ENCODE measurements around the gene RMC1. TPM values are rescaled to one million over a fixed set of nuclear protein-coding genes. Genes with fewer than 3 reads are reported as not detected.
A peak's percentile ranks its signal among the peaks of the same experiment; 100 is the strongest.

The RMC1 gene
- total RNA-seq, 1 donor from 2014 or later, result 28.3 TPM

- Histone ChIP-seq H3K9ac (ENCODE audit: low read length) (no peak overlapping the region), H3K9me3 (ENCODE audit: insufficient read depth, low read depth, low read length) (no peaks in the 10 kb centered on the region), H3K4me2 (ENCODE audit: low read length) (no peak overlapping the region), H3K27ac (ENCODE audit: low read depth, low read length) (no peak overlapping the region), H4K20me1 (ENCODE audit: insufficient read depth, low read length) (peaks cover 9% of the 10 kb centered on the region), H3K27me3 (ENCODE audit: insufficient read depth, low read length) (no peaks in the 10 kb centered on the region), H2AFZ (ENCODE audit: low read depth, low read length) (no peak overlapping the region), H3K79me2 (ENCODE audit: insufficient read depth, low read length) (no peaks in the 10 kb centered on the region), H3K4me3 (ENCODE audit: insufficient read depth, low read depth, low read length) (no peak overlapping the region), H3K4me1 (ENCODE audit: insufficient read depth, low read length) (peaks cover 8% of the 10 kb centered on the region), H3K36me3 (ENCODE audit: insufficient read depth, low read length) (peaks cover 31% of the 10 kb centered on the region)
- TF ChIP-seq CTCF (IDR thresholded peaks at IDR 0.05; ENCODE audit: insufficient read depth, low read depth, low read length) (no peak), EZH2 (IDR thresholded peaks at IDR 0.05; ENCODE audit: insufficient read depth, low read length) (no peak)
- peak overlapping the region; percentile 58 for H3K27ac Mint-ChIP-seq (ENCODE audit: unreplicated experiment)
- FAIRE-seq (no peak), DNase-seq (ENCODE audit: low read depth) (no peak)
- no peaks in the 10 kb centered on the region for H3K9me3 Mint-ChIP-seq (ENCODE audit: unreplicated experiment)
- peaks cover 15% of the 10 kb centered on the region for H3K4me1 Mint-ChIP-seq (ENCODE audit: low read depth, unreplicated experiment)
- no peak overlapping the region for H3K4me3 Mint-ChIP-seq (ENCODE audit: unreplicated experiment)
- H3K36me3 Mint-ChIP-seq (ENCODE audit: low read depth, unreplicated experiment), result peaks cover 24% of the 10 kb centered on the region
- H3K27me3 Mint-ChIP-seq (ENCODE audit: low read depth, unreplicated experiment), result no peaks in the 10 kb centered on the region
Measured at GRCh38 chr18:23521271-23521670, 18.0 kb downstream of the RMC1 start.

GRCh38 chr18:23521907-23522306 is 18.6 kb downstream of the RMC1 start:
- H3K79me2 ChIP-seq (ENCODE audit: insufficient read depth, low read length), result no peaks in the 10 kb centered on the region
- H3K27ac Mint-ChIP-seq (ENCODE audit: unreplicated experiment), result no peak overlapping the region
- H3K4me3 ChIP-seq (ENCODE audit: insufficient read depth, low read depth, low read length), result no peak overlapping the region
- no peaks in the 10 kb centered on the region for H3K9me3 ChIP-seq (ENCODE audit: insufficient read depth, low read depth, low read length)
- no peak for DNase-seq (ENCODE audit: low read depth)
- H3K9ac ChIP-seq (ENCODE audit: low read length), result no peak overlapping the region
- H3K27me3 Mint-ChIP-seq (ENCODE audit: low read depth, unreplicated experiment), result no peaks in the 10 kb centered on the region
- H2AFZ ChIP-seq (ENCODE audit: low read depth, low read length), result no peak overlapping the region
- peaks cover 28% of the 10 kb centered on the region for H3K36me3 Mint-ChIP-seq (ENCODE audit: low read depth, unreplicated experiment)
- no peak for TF ChIP-seq CTCF (IDR thresholded peaks at IDR 0.05; ENCODE audit: insufficient read depth, low read depth, low read length)
- no peak for TF ChIP-seq EZH2 (IDR thresholded peaks at IDR 0.05; ENCODE audit: insufficient read depth, low read length)
- H3K4me1 Mint-ChIP-seq (ENCODE audit: low read depth, unreplicated experiment), result peaks cover 21% of the 10 kb centered on the region
- no peak overlapping the region for H3K4me3 Mint-ChIP-seq (ENCODE audit: unreplicated experiment)
- peaks cover 13% of the 10 kb centered on the region for H4K20me1 ChIP-seq (ENCODE audit: insufficient read depth, low read length)
- no peak overlapping the region for H3K27ac ChIP-seq (ENCODE audit: low read depth, low read length)
- no peaks in the 10 kb centered on the region for H3K9me3 Mint-ChIP-seq (ENCODE audit: unreplicated experiment)
- FAIRE-seq, result no peak
- no peak overlapping the region for H3K4me2 ChIP-seq (ENCODE audit: low read length)
- peaks cover 37% of the 10 kb centered on the region for H3K36me3 ChIP-seq (ENCODE audit: insufficient read depth, low read length)
- H3K4me1 ChIP-seq (ENCODE audit: insufficient read depth, low read length), result peaks cover 8% of the 10 kb centered on the region
- no peaks in the 10 kb centered on the region for H3K27me3 ChIP-seq (ENCODE audit: insufficient read depth, low read length)

- Histone ChIP-seq H3K9me3 (ENCODE audit: insufficient read depth, low read depth, low read length) (no peaks in the 10 kb centered on the region), H3K27ac (ENCODE audit: low read depth, low read length) (no peak overlapping the region), H3K4me1 (ENCODE audit: insufficient read depth, low read length) (peaks cover 8% of the 10 kb centered on the region), H4K20me1 (ENCODE audit: insufficient read depth, low read length) (peaks cover 17% of the 10 kb centered on the region), H2AFZ (ENCODE audit: low read depth, low read length) (no peak overlapping the region), H3K27me3 (ENCODE audit: insufficient read depth, low read length) (no peaks in the 10 kb centered on the region), H3K4me2 (ENCODE audit: low read length) (peak overlapping the region; percentile 41), H3K4me3 (ENCODE audit: insufficient read depth, low read depth, low read length) (no peak overlapping the region), H3K9ac (ENCODE audit: low read length) (peak overlapping the region; percentile 13), H3K79me2 (ENCODE audit: insufficient read depth, low read length) (no peaks in the 10 kb centered on the region), H3K36me3 (ENCODE audit: insufficient read depth, low read length) (peaks cover 50% of the 10 kb centered on the region)
- peaks cover 21% of the 10 kb centered on the region for H3K4me1 Mint-ChIP-seq (ENCODE audit: low read depth, unreplicated experiment)
- DNase-seq (ENCODE audit: low read depth), result peak; percentile 56
- H3K27ac Mint-ChIP-seq (ENCODE audit: unreplicated experiment), result no peak overlapping the region
- TF ChIP-seq CTCF (IDR thresholded peaks at IDR 0.05; ENCODE audit: insufficient read depth, low read depth, low read length) (no peak), EZH2 (IDR thresholded peaks at IDR 0.05; ENCODE audit: insufficient read depth, low read length) (no peak)
- peaks cover 31% of the 10 kb centered on the region for H3K36me3 Mint-ChIP-seq (ENCODE audit: low read depth, unreplicated experiment)
- H3K9me3 Mint-ChIP-seq (ENCODE audit: unreplicated experiment), result no peaks in the 10 kb centered on the region
- no peaks in the 10 kb centered on the region for H3K27me3 Mint-ChIP-seq (ENCODE audit: low read depth, unreplicated experiment)
- H3K4me3 Mint-ChIP-seq (ENCODE audit: unreplicated experiment), result no peak overlapping the region
- peak; percentile 13 for FAIRE-seq
Measured at GRCh38 chr18:23523429-23524212, 20.3 kb downstream of the RMC1 start.

All from astrocyte (in vitro differentiated cells and primary cell).